NCI-H2227 treated with DMSO at 0.1 percent for 48 hours (cell line): ENCODE data around the gene PTRH2.

Experiments
- DNase-seq: peaks from one replicate; lab custom pipeline; 2025; lab: John Stamatoyannopoulos, UW

The PTRH2 gene

GRCh38 chr17:59719526-59719925, 12.3 kb upstream of the PTRH2 start:
- DNase-seq = no peak

DNA sequence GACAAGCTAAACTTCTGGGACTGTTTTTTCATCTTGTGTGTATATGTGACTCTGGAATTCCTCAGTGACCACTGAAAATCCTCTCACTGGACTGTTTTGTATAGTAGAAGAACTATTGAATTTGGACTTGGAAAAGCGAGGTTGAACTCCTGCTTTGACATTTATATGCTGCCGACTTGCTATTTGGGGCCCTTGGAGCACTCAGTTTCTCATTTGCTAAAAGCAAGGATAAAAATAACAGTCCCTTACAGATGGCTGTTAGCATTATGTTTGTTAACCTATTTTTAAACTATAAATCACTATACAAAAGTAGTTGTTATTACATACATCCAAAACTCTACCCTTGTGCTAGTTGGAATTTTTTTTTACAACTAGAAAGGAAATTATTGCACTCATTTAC, 9.2 kb upstream of the PTRH2 start:
- DNase-seq = no peak

DNA sequence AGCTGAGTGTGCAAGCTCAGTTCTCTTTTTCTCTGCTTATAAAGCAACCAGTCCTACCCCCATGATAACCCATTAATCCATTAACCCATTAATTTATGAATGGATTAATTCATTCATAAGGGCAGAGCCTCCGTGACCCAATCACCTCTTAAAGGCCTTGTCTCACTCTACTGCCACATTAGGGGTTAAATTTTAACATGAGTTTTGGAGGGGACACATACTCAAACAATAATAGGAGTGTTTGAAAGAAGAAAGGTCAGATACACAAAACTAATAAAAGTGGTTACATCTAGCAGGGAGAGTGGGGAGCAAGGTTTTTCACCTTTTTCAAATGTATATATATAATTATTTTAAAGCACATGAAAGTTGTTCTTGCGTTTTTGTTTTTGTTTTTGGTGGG, 7.0 kb upstream of the PTRH2 start:
- no peak for DNase-seq

DNA sequence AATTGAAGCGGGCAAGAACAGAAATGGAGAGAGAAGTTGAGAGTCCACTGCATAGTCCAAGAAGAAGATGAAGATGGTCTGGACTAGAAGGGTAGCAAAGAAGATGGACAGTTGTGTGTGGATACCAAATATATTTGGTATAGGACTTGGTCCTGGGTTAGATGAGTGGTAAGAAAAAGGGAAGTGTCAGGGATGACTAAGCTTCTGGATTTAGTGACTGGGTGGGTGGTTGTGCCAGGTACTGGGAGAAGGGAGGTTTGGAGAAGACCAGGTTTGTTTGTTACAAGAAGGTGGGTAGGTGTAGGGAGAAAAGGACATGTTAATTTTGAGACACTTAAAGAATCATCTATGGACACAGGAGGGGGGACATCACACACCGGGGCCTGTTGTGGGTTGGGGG, 5.6 kb upstream of the PTRH2 start:
- DNase-seq = no peak

- DNase-seq = no peak
These were observed 4.7 kb upstream of the PTRH2 start for GRCh38 chr17:59711936-59712335.

DNA sequence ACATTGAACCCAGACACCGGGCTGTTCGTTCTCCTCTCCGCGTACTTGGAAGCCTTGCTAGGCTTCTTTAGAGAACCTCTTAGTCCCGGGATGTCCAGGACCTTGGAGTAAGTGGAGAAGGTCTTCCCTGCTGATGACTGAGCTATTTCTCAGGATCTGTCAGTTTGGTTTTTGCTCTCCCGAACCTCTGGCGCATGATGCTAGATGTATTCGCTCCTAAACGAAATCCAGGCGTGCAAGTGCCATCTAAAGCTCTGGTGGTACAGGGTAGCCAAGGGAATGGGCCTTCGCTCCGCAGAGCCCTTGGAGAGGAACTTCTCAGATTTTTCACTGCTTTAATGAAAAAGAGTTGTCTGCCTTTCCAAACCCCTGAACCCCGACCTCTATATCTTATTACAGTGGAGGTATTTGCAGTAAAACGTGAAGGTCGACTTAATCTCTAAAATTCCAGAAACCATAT, 771 bp upstream of the PTRH2 start:
- no peak for DNase-seq

GRCh38 chr17:59702304-59702703, 4.9 kb downstream of the PTRH2 start:
- DNase-seq = no peak

- DNase-seq = no peak
These were observed 7.4 kb downstream of the PTRH2 start for GRCh38 chr17:59699786-59700185.

DNA sequence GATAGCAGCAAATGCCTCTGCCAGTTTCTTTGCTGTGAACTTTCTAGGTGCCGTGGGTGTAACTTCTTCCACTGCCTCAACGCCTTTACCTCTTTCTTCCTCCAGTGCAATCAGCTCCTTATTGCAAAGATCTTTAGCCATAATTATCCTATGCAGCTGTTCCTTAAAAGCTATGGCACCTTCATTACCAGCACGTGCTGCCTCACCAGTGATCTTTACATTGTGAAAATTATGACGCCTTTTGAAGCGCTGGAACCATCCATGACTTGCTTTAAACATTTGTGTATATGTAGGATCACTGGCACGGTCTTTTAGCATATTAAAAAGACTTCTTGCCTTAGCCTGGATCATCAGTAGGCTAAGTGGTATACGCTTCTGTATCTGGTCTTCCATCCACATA, 8.0 kb downstream of the PTRH2 start:
- no peak for DNase-seq

DNA sequence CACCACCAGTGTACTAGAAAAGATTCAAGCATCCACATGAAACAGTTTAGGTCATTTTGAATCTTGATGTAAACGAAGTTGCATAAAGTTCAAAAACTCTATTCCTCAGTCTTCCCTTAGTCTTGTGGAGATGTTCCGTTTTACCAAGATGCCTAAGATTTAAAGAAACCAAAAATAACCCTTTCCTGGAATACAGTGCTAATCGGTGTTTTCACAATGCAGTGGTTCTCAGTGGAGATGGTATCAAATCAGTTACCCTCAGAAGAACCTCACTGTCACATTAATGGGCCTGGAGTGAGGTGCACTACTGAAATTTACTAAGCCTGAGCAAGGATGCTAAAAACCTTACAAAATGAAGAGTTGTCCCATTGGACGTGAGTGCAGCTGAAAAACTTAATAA, 9.1 kb downstream of the PTRH2 start:
- DNase-seq = no peak

GRCh38 chr17:59696682-59697277, 10.4 kb downstream of the PTRH2 start:
- DNase-seq = no peak

DNA sequence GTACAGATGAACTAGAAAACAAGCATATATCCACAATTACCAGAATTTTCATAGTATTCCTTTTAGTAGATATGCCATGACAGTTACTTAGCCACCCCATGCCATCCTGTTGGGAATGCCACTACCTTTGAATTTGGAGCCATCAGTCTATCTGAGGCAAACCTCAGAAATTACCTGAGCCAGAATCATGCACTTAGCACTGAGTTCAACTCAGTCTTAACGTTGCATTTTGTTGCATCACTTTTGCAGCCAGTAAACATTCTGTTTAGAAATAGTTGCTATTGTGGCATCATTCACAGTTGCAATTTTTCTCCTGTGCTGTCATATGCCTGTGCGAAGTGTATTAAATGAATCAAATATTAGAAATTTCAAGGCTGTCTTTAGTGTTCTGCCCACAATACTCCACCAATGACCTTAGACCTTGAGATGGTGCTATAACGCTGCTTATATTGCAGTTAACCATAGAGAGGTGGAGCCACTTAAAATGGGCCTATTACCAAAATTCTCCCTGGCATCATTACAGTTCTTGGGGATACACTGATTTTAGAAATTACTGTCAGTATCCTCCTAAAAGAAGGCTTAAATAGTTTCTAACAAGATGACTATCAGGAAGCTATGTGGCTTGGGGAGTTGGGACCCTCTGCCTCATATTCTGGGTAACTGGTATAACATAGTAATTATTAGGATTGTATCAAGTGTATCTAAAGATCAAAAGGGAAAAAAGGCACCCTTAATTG, 11.1 kb downstream of the PTRH2 start:
- no peak for DNase-seq

GRCh38 chr17:59694344-59694743, 12.9 kb downstream of the PTRH2 start:
- no peak for DNase-seq

DNA sequence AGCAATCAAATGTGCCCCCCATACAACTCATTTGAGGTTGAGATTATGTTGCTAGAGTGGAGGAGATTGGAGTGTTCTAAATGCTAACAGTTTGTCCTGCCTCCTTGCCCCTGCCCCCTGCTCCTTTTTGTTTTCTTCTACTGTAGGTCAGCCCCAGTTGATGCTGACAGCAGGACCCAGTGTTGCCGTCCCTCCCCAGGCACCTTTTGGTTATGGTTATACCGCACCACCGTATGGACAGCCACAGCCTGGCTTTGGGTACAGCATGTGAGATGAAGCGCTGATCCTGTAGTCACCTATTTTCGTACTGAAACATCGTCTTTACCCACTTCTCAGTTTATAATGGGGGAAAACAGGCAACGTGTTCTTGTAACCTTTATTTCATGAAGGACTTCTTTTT, 13.6 kb downstream of the PTRH2 start:
- DNase-seq = no peak

DNA sequence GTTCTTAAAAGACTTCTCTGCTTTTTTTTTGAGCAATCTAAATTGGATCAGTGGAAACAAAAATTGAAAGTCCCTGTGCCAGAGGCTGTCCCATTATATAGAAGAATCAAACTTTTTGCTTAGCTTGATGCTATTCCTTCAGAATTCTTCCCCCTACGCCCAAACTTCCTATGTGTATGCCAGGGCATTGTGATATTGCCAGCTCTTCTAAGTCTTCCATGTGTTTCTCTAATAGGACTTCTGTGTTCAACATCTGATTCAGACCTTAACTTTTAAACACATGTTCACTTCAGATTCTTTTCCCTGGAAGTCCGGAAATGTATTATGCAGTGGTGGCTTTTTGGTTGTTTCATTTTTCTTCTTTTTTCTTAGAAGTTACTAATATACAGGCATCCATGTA, 18.7 kb downstream of the PTRH2 start:
- DNase-seq = no peak

DNA sequence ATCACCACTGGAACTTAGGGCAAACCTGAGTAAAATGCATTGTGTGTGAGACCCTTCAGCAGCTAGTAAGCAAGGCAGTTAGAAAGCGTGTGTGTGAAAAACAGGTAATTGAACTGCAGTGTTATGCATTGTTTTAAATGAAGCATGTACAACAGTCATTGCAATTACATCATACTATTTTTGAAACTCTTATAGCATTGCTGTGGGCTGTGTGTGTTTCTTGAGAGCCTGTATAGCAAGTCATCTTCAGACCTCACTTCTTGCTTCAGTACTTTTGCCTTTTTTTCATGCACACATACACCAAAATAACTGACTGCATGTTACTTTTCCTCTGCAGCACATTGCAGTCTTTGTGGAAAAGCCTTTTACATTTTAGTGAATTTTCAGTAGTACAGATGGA, 19.2 kb downstream of the PTRH2 start:
- no peak for DNase-seq

GRCh38 chr17:59684967-59685366, 22.3 kb downstream of the PTRH2 start:
- no peak for DNase-seq

- DNase-seq = no peak
These were observed 23.9 kb downstream of the PTRH2 start for GRCh38 chr17:59683283-59683682.

DNA sequence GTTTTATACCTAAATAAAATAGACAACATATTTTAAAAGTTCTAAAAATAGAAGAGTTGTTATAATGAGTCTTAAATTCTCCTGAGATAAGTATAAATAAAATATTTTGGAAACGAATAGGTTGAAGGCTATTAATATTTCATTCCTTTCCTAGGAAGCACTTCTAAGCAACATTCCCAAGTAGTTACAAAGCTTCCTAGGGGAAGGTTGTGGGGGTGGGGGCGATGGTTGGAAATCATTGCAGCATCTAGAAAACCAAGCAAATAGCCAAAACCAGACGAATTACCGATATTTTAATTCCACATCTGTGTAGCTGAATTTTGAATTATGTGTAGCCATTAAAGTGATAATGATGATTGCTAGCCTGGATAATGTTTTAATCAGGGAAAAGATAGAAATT, 26.9 kb downstream of the PTRH2 start:
- DNase-seq = no peak

- DNase-seq = no peak
These were observed 28.3 kb downstream of the PTRH2 start for GRCh38 chr17:59678918-59679317.

- no peak for DNase-seq
These were observed 30.5 kb downstream of the PTRH2 start for GRCh38 chr17:59676716-59677115.

DNA sequence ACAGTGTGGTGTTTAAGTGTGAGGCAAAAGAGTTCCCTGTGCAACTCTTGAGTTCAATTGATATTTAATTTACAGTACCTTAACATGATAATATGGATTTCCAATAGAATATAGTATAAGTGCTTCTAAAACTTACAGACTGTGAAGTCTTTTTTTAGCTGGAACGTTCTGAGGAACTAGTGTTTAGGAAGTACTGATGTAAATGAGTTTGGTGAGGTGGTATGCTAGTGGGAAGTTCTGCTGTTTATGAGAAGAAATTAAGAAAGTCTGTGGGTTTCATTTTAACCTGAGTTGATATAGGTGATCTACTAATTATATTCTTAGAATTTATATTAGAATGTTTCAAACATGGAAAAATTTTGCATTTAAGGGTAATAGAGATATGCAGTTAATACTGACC, 32.0 kb downstream of the PTRH2 start:
- no peak for DNase-seq

DNA sequence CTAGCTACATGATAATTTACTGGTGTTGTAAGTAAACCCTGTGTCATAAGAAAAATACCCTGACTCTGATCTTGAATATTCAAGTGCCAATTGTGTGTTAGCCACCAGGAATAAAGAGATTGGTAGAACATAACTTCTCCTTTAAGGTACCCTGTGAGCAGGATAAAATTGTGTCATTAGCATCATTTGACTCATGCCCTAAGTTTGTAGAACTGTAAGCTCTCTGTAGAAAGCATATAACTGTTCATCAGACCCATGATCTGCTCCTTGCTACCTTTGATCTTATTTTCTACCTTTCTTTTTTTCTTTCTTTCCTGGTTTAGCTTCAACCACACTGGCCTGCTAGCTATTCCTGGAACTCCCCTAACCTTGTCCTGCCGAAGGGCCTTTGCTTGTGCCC, 35.8 kb downstream of the PTRH2 start:
- no peak for DNase-seq

DNA sequence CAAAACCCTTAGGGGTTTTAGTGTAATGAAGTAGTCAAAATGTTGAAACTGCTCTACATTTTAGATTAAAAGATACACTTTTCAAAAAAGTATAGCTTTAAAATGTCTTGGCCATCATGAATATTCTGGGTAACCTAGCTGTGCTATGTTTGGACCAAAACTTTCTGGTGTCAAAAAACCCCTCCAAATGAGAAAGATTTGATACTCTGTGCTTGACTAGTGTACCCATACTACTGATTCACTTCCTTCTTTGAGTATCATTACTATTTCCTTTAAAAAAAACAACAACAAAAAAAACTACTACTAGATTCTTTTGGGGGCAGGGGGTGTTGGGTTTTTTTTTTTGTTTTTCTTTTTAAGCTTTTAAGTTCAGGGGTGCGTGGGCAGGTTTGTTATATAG, 37.3 kb downstream of the PTRH2 start:
- DNase-seq = no peak
